ENCODE measurements around the gene LEMD2. TPM values are rescaled to one million over a fixed set of nuclear protein-coding genes. Genes with fewer than 3 reads are reported as not detected.

LEMD2 gene
- total RNA-seq, 1 donor from 2014 or later, result 78.0 TPM

DNA sequence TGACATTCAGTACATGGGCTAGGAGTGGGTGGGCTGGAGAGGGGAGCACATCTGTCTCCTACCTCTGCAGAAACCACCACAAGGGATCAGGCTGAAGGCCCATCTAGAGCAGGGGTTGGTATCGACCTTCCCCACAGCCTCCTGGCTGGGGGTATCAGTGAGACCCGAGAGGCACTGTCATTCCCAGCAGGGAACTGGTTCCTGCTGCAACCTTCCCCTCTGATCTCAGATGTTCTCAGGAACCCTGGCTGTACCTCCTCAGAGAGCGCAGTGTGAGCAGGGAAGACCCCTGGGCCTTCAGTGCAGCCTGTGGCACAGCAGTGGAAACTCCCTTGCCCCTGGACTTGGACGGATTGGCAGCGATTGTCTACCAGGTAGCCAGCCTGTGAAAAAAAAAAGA, 50.1 kb downstream of the LEMD2 start:
- no peak for TF ChIP-seq CTCF (IDR thresholded peaks at IDR 0.05; ENCODE audit: insufficient read depth, low read length, poor library complexity, severe bottlenecking)
- Histone ChIP-seq H3K4me3 (ENCODE audit: low read depth, low read length) (no peak overlapping the region), H3K36me3 (ENCODE audit: control insufficient read depth, insufficient read depth, low read length) (no peaks in the 10 kb centered on the region), H3K27me3 (ENCODE audit: control insufficient read depth, insufficient read depth, low read length) (peaks cover 2% of the 10 kb centered on the region)
- no peak for DNase-seq (ENCODE audit: low read depth)

GRCh38 chr6:33738153-33738552, 50.8 kb downstream of the LEMD2 start:
- TF ChIP-seq CTCF (IDR thresholded peaks at IDR 0.05; ENCODE audit: insufficient read depth, low read length, poor library complexity, severe bottlenecking), result no peak
- no peak for DNase-seq (ENCODE audit: low read depth)
- H3K4me3 ChIP-seq (ENCODE audit: low read depth, low read length), result no peak overlapping the region
- no peaks in the 10 kb centered on the region for H3K36me3 ChIP-seq (ENCODE audit: control insufficient read depth, insufficient read depth, low read length)
- H3K27me3 ChIP-seq (ENCODE audit: control insufficient read depth, insufficient read depth, low read length), result peaks cover 2% of the 10 kb centered on the region

DNA sequence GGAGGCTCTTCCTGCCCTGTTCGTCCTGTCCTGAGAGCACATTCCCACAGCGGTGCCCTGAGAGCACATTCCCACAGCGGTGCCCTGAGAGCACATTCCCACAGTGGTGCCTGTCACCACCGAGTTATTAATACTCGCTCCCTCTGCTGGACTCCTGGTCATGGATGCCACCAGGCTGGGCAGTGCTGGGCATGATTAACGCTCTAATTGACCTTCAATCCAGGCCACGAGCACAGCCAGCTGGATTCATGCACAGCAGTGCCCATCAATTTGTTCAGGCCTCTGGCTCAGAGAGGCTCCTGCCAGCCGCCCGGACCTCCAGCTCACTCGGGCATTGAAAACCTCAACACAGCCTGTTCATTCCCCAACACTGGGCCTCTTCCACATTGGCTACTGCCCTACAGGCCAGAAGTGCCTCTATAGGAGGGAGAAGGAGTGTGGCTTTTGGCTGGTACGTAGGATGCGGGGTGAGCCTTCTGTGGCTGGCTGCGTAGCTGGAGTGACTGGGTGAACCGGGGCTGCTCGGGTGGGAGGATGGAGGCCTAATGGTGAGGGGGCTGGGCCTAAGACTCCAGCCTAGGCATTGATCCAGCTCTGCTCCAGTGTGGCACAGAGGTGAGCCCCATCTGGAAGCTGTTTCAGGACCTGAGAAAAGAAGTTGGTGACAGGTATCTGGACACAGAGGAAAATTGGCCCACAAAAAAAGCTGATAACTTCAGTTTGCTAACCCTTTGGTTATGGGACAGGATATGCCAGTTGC, 51.5 kb downstream of the LEMD2 start:
- no peak for DNase-seq (ENCODE audit: low read depth)

DNA sequence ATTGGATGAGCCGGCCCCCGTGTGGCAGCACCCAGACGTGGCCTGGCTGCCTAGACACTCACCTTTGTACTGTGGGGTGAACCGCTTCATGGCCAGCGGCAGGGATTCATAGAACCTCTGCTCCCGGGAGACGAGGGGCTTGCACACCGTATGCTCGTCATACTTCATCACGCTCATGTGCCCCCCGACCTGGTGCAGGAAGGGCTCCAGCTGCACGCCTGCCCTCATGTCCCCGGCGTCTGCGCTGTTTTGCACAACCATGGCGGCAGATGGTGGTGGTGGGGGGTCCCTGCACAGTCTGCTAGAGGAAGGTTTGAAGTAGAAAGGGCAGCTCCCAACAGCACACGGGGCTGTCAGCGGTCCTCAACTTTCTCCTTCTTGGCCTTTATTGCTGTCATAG, 53.7 kb downstream of the LEMD2 start:
- TF ChIP-seq CTCF (IDR thresholded peaks at IDR 0.05; ENCODE audit: insufficient read depth, low read length, poor library complexity, severe bottlenecking), result no peak
- H3K36me3 ChIP-seq (ENCODE audit: control insufficient read depth, insufficient read depth, low read length), result no peaks in the 10 kb centered on the region
- DNase-seq (ENCODE audit: low read depth), result no peak
- no peak overlapping the region for H3K4me3 ChIP-seq (ENCODE audit: low read depth, low read length)
- no peaks in the 10 kb centered on the region for H3K27me3 ChIP-seq (ENCODE audit: control insufficient read depth, insufficient read depth, low read length)

More for the DNA sequence above, 51.5 kb downstream of the LEMD2 start:
- no peak for TF ChIP-seq CTCF (IDR thresholded peaks at IDR 0.05; ENCODE audit: insufficient read depth, low read length, poor library complexity, severe bottlenecking)
- Histone ChIP-seq H3K36me3 (ENCODE audit: control insufficient read depth, insufficient read depth, low read length) (no peaks in the 10 kb centered on the region), H3K27me3 (ENCODE audit: control insufficient read depth, insufficient read depth, low read length) (no peaks in the 10 kb centered on the region), H3K4me3 (ENCODE audit: low read depth, low read length) (no peak overlapping the region)

- no peak for DNase-seq (ENCODE audit: low read depth)
- Histone ChIP-seq H3K27me3 (ENCODE audit: control insufficient read depth, insufficient read depth, low read length) (no peaks in the 10 kb centered on the region), H3K4me3 (ENCODE audit: low read depth, low read length) (no peak overlapping the region), H3K36me3 (ENCODE audit: control insufficient read depth, insufficient read depth, low read length) (no peaks in the 10 kb centered on the region)
- TF ChIP-seq CTCF (IDR thresholded peaks at IDR 0.05; ENCODE audit: insufficient read depth, low read length, poor library complexity, severe bottlenecking), result no peak
Observed at GRCh38 chr6:33733709-33734007, 55.3 kb downstream of the LEMD2 start.
